A549 treated with dexamethasone at 1 μM for 4 hours (cell line): Measurements from ENCODE around the gene MZT2A. TPM values are rescaled to one million over a fixed set of nuclear protein-coding genes. Genes with fewer than 3 reads are reported as not detected.

Experiments used
- total RNA-seq: library from RNA; stranded (reverse); fragments of 200-300 nt; extraction: Qiagen RNA extraction; gene quantifications from 5 replicates; pipeline ENCODE4 v1.2.3, GENCODE V29; 2022

Gene MZT2A
- total RNA-seq = 117 to 187 TPM (median 170 TPM) in 5 replicates

GRCh38 chr2:131492015-131492417 lies at the start of gene MZT2A:
Gene MZT2A, minus strand, starts transcription at chr2:131492397. Its CDS starts 21 bp downstream, at chr2:131492376.

GRCh38 chr2:131527131-131528001 lies 35.2 kb upstream of the MZT2A start, which contains the start of gene CCDC74A:
Gene CCDC74A, plus strand, starts transcription at chr2:131527888. Its CDS starts 83 bp downstream, at chr2:131527971.

GRCh38 chr2:131475831-131476230 lies 16.4 kb downstream of the MZT2A start, which contains the start of gene TUBA3D:
Gene TUBA3D, plus strand, starts transcription at chr2:131476119. Its CDS starts 81 bp downstream, at chr2:131476200.

Other genes with a start within 250 kb of the MZT2A start
- gene RAB6D, start 128.2 kb downstream of the MZT2A start, total RNA-seq = 0.02 to 0.06 TPM (median 0.04 TPM) in 4 of 5 replicates, not detected in the other
- gene TUBA3D, start 16.3 kb downstream of the MZT2A start, total RNA-seq = 6.8 to 8.7 TPM (median 7.2 TPM) in 5 replicates
- gene CCDC74A, start 35.5 kb upstream of the MZT2A start, total RNA-seq = 10.8 to 15.5 TPM (median 13.9 TPM) in 5 replicates